KMS-11 (cell line): ENCODE measurements around the gene ZNF367.

Source experiments
- H2AFZ ChIP-seq: fragments of 200-600 bp; sonication (generic); 2 replicates; pipeline ENCODE4 v1.6.1; 2016; ENCODE audit warnings: antibody characterized with exemption, mixed run types, low read depth
- H3K27ac ChIP-seq: fragments of 200-600 bp; sonication (generic); 2 replicates; pipeline ENCODE4 v1.6.1; 2016; ENCODE audit warnings: mild to moderate bottlenecking, mixed run types
- H3K27me3 ChIP-seq: fragments of 200-600 bp; sonication (generic); 2 replicates; pipeline ENCODE4 v1.6.1; 2017; ENCODE audit warnings: mild to moderate bottlenecking, low read depth, mixed run types, moderate library complexity; ENCODE audit not compliant: insufficient read depth
- H3K36me3 ChIP-seq: fragments of 200-600 bp; sonication (generic); 2 replicates; pipeline ENCODE4 v1.6.1; 2017; ENCODE audit warnings: mild to moderate bottlenecking, mixed run types; ENCODE audit not compliant: insufficient read depth
- H3K4me1 ChIP-seq: fragments of 200-600 bp; sonication (generic); 2 replicates; pipeline ENCODE4 v1.6.1; 2016; ENCODE audit warnings: mild to moderate bottlenecking, low read depth, mixed run types; ENCODE audit not compliant: poor library complexity, severe bottlenecking
- H3K4me2 ChIP-seq: fragments of 200-600 bp; sonication (generic); 2 replicates; pipeline ENCODE4 v1.7.0; 2016; ENCODE audit warnings: mild to moderate bottlenecking, mixed run types
- H3K4me3 ChIP-seq: fragments of 200-600 bp; sonication (generic); IDR thresholded peaks from 2 replicates; pipeline ENCODE4 v1.6.1; 2017; ENCODE audit warnings: low read depth, low read length, mixed read lengths; ENCODE audit not compliant: insufficient read depth
- H3K79me2 ChIP-seq: fragments of 200-600 bp; sonication (generic); 2 replicates; pipeline ENCODE4 v1.6.1; 2016; ENCODE audit warnings: low read depth, mixed run types; ENCODE audit not compliant: insufficient read depth
- H3K9ac ChIP-seq: fragments of 200-600 bp; sonication (generic); 2 replicates; pipeline ENCODE4 v1.6.1; 2016; ENCODE audit warnings: mild to moderate bottlenecking, mixed run types
- H4K20me1 ChIP-seq: fragments of 200-600 bp; sonication (generic); 2 replicates; pipeline ENCODE4 v1.6.1; 2016; ENCODE audit warnings: mild to moderate bottlenecking, mixed run types; ENCODE audit not compliant: insufficient read depth
- TF ChIP-seq, protein P1 (sequence below): fragments of 200-600 bp; sonication (generic); conservative IDR thresholded peaks from 2 replicates; pipeline ENCODE4 v1.6.1; 2017; ENCODE audit warnings: low read depth, mild to moderate bottlenecking, antibody characterized with exemption, low read length, moderate library complexity, mixed read lengths

ZNF367 gene

DNA sequence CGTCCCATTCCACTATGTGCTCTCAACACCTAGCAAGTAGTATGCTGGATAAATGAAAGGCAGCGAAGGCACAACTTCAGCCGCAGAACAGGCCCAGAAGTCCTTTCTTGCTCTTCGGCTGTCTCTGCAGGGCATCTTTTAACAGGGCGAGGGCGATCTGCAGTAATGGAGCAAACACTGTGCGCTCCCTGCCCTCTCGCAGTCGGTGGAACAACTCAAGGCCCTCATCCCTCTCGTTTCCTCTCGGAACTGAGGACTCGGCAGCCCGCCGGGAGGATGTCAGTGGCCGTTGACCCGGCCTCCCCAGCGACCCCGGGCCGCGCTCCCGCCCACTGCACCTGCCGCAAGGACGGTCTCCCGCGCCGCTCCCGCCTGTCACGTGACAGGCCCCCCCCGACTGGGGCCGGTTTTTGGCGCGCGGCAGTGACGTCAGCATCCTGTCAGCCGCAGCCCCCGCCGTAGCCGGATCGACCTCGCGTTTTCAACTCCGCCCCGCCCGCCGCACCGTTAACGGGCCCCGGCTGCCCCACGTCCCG, 1.1 kb downstream of the ZNF367 start:
- peaks cover 50% of the 10 kb centered on the region for H3K4me1 ChIP-seq
- H3K4me2 ChIP-seq: peak overlapping the region; percentile 78
- 0 out of 2 replicates have a peak, but pooled peaks cover 20% of the 10 kb centered on the region for H4K20me1 ChIP-seq
- H3K9ac ChIP-seq: peak overlapping the region; percentile 65; the same call in 1 of the 2 replicates
- no peak overlapping the region for H3K4me3 ChIP-seq
- H3K27me3 ChIP-seq: no peaks in the 10 kb centered on the region
- H2AFZ ChIP-seq: peak overlapping the region; percentile 16; the same call in 1 of the 2 replicates
- peak overlapping the region; percentile 65 for H3K27ac ChIP-seq
- TF ChIP-seq, protein P1, sequence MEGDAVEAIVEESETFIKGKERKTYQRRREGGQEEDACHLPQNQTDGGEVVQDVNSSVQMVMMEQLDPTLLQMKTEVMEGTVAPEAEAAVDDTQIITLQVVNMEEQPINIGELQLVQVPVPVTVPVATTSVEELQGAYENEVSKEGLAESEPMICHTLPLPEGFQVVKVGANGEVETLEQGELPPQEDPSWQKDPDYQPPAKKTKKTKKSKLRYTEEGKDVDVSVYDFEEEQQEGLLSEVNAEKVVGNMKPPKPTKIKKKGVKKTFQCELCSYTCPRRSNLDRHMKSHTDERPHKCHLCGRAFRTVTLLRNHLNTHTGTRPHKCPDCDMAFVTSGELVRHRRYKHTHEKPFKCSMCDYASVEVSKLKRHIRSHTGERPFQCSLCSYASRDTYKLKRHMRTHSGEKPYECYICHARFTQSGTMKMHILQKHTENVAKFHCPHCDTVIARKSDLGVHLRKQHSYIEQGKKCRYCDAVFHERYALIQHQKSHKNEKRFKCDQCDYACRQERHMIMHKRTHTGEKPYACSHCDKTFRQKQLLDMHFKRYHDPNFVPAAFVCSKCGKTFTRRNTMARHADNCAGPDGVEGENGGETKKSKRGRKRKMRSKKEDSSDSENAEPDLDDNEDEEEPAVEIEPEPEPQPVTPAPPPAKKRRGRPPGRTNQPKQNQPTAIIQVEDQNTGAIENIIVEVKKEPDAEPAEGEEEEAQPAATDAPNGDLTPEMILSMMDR: no peak
- no peaks in the 10 kb centered on the region for H3K36me3 ChIP-seq
- H3K79me2 ChIP-seq: peaks cover 51% of the 10 kb centered on the region

DNA sequence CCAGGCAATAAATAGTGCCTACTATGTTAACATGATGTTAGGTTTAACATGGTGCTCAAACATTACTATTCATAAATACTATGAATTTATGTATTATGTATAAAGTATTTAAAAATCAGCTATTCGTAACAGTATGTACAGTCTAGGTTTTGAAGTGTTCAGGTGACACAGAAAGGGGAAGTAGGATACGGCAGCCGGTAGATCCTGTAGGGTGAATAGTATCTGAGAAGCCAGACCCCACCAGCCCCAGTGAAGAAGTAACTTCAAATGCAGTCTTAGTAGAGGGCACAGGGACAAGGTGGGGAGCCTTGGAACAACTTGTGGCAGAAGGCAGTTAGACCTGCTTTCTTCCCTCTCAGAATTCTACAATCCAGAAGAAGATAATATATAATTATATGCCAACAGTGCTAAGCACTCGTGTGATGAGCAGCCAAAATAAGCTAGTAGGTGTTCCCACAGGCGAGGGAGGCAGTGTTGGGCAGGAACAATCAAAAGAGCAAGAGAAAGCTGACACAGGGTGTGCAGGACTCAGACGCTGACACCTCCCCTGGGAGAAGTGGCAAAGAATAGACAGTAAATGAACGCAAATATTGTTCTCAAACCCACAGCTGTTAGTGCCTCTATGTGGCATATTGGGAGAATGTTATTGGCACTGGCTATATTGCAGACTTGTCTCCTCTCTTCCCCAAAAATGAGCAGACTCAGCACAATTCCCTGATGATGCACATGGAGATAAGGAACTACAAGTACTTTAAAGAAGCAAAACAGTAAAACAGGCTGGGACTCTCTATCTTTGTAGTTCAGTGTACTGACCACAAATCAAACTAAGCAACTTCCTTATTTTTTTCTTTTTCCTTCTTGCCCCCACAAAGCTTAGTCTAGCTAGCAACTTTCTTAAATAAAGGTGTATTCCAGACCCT, 4.6 kb downstream of the ZNF367 start:
- Histone ChIP-seq H2AFZ (no peak overlapping the region), H3K36me3 (peaks cover 7% of the 10 kb centered on the region; the same call in 1 of the 2 replicates), H3K79me2 (peaks cover 86% of the 10 kb centered on the region), H4K20me1 (0 out of 2 replicates have a peak, but pooled peaks cover 24% of the 10 kb centered on the region), H3K27me3 (no peaks in the 10 kb centered on the region), H3K4me2 (no peak overlapping the region), H3K4me3 (no peak overlapping the region), H3K9ac (no peak overlapping the region), H3K4me1 (peaks cover 31% of the 10 kb centered on the region), H3K27ac (no peak overlapping the region)
- TF ChIP-seq, protein P1: no peak

DNA sequence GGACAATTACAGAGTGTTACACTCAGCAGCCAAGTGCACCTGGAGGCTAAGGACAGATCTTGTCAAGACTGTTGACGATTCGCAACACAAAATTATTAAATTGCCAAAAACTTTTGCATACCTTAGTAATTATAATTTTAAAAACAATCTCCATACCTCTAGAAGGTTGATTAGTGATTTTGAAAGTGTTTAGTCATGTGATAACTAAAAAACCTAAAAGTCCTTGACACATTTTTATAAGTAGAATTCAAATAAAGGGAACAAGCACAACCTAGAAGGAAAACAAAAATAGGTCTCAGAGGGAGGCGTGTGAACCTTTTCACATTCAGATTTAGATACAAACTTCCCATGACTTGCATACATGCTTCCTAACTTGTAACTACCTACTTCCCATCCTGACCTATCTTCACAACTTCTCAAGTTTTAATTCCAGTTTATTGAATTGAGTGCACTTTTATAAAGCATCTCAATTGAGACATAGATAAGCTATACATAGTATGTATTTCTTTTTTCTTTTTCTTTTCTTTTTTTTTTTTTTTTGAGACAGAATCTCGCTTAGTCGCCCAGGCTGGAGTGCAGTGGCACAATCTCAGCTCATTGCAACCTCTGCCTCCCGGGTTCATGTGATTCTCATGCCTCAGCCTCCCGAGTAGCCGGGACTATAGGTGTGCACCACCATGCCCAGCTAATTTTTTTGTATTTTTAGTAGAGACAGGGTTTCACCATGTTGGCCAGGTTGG, 5.8 kb downstream of the ZNF367 start:
- no peak overlapping the region for H2AFZ ChIP-seq
- no peaks in the 10 kb centered on the region for H3K27me3 ChIP-seq
- H3K27ac ChIP-seq: no peak overlapping the region
- TF ChIP-seq, protein P1: no peak
- H4K20me1 ChIP-seq: 0 out of 2 replicates have a peak, but pooled peaks cover 24% of the 10 kb centered on the region
- no peak overlapping the region for H3K9ac ChIP-seq
- H3K4me1 ChIP-seq: peaks cover 31% of the 10 kb centered on the region
- peaks cover 7% of the 10 kb centered on the region; the same call in 1 of the 2 replicates for H3K36me3 ChIP-seq
- H3K4me3 ChIP-seq: no peak overlapping the region
- peaks cover 95% of the 10 kb centered on the region for H3K79me2 ChIP-seq
- no peak overlapping the region for H3K4me2 ChIP-seq

DNA sequence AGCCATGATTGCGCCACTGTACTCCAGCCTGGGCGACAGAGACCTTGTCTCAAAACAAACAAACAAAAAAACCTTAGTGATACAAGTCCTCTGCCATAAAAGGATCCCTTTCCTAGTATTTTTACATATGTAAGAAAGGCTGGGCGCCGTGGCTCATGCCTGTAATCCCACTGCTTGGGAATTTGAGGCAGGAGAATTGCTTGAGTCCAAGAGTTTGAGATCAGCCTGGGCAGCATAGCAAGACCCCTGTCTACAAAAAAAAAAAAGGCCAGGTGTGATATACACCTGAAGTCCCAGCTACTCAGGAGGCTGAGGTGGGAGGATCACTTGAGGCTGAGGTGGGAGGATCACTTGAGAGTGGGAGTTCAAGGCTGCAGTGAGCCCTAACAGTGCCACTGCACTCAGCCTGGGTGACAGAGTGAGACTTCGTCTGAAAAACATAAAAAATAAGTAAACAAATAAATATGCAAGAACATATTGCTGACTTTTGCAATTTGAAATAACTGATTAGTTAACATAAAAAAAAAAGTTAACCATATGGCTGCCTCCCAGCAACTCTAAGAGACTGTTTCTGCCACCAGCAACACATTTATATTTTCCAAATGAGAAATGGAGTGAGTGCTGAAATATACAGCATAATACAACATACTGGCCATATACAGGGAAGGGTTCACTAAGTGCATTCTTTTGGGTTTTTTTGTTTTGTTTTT, 6.9 kb downstream of the ZNF367 start:
- no peaks in the 10 kb centered on the region for H3K27me3 ChIP-seq

More for the DNA sequence above, 6.9 kb downstream of the ZNF367 start:
- no peak overlapping the region for H3K27ac ChIP-seq
- no peak overlapping the region for H2AFZ ChIP-seq
- H3K4me2 ChIP-seq: no peak overlapping the region
- H3K4me3 ChIP-seq: no peak overlapping the region
- peaks cover 29% of the 10 kb centered on the region for H3K4me1 ChIP-seq
- TF ChIP-seq, protein P1: no peak
- no peak overlapping the region for H3K9ac ChIP-seq
- H3K36me3 ChIP-seq: peaks cover 7% of the 10 kb centered on the region; the same call in 1 of the 2 replicates
- H4K20me1 ChIP-seq: peaks cover 26% of the 10 kb centered on the region; the same call in 1 of the 2 replicates
- H3K79me2 ChIP-seq: peaks cover 96% of the 10 kb centered on the region
